ENCODE results near the gene ESPN.

- TF ChIP-seq EZH2 (IDR thresholded peaks at IDR 0.05; ENCODE audit: low read depth, low read length, severe bottlenecking), result peak; percentile 77
- no peak for TF ChIP-seq ATF2 (IDR thresholded peaks at IDR 0.05; ENCODE audit: low read length)
- no peak for TF ChIP-seq SIX5 (IDR thresholded peaks at IDR 0.05; ENCODE audit: low read depth, low read length)
These were observed 493 bp upstream of the ESPN start for GRCh38 chr1:6424000-6424565.

Data from H1 (cell line).